Lung (tissue), 16 donors: ENCODE results near the gene ZNF771. TPM values are rescaled to one million over a fixed set of nuclear protein-coding genes. Genes with fewer than 3 reads are reported as not detected.

Experiments
- ATAC-seq: fragments of 200-7000 bp; cut with Tn5 transposase; one replicate; pipeline ENCODE4 v1.9.1; 2020; ENCODE audit warnings: moderate number of reproducible peaks; ENCODE audit not compliant: insufficient read depth, low FRiP score
- DNase-seq, 3 donors: peaks; one replicate each; pipeline ENCODE4 v3.0.0-alpha.2; 2013 to 2017
- H3K27ac ChIP-seq, 2 donors: one replicate each; pipeline ENCODE4 v1.5.1; 2013; ENCODE audit warnings: mild to moderate bottlenecking in 2 of 2, moderate library complexity in 2 of 2, control low read depth in 1 of 2, inconsistent platforms in 1 of 2, low read depth in 1 of 2, low read length in 1 of 2
- H3K27me3 ChIP-seq, 3 donors: one replicate each; pipeline ENCODE4 v1.5.1; 2013; ENCODE audit warnings: low read length in 2 of 3; ENCODE audit not compliant: control insufficient read depth in 3 of 3, insufficient read depth in 3 of 3
- H3K36me3 ChIP-seq, 4 donors: one replicate each; pipeline ENCODE4 v1.5.1; 2013; ENCODE audit warnings: low read length in 4 of 4, mild to moderate bottlenecking in 1 of 4, moderate library complexity in 1 of 4; ENCODE audit not compliant: control insufficient read depth in 4 of 4, insufficient read depth in 4 of 4
- H3K4me1 ChIP-seq, 5 donors: one replicate each; pipeline ENCODE4 v1.5.1; 2013; ENCODE audit warnings: low read length in 5 of 5, mild to moderate bottlenecking in 2 of 5, moderate library complexity in 1 of 5; ENCODE audit not compliant: control insufficient read depth in 5 of 5, insufficient read depth in 5 of 5
- H3K4me3 ChIP-seq: one replicate; pipeline ENCODE4 v1.5.1; 2013; ENCODE audit warnings: mild to moderate bottlenecking, control low read depth, moderate library complexity
- H3K9ac ChIP-seq, 2 donors: one replicate each; pipeline ENCODE4 v1.5.1; 2013; ENCODE audit warnings: low read length in 2 of 2, control low read depth in 1 of 2; ENCODE audit not compliant: insufficient read depth in 1 of 2
- H3K9me3 ChIP-seq, 4 donors: one replicate each; pipeline ENCODE4 v1.5.1; 2013; ENCODE audit warnings: low read length in 3 of 4, mild to moderate bottlenecking in 1 of 4, moderate library complexity in 1 of 4; ENCODE audit not compliant: control insufficient read depth in 4 of 4, insufficient read depth in 3 of 4
- CTCF ChIP-seq: IDR thresholded peaks from 2 replicates; pipeline ENCODE4 v1.5.1; 2012; ENCODE audit warnings: mild to moderate bottlenecking; ENCODE audit errors: control extremely low read depth, extremely low read depth
- WGBS, 2 donors: extraction: QIAGEN DNeasy Blood & Tissue Kit; methylation state at CpG; one replicate each; pipeline ENCODE4 v1.1.7; 2013; 5-methylcytosine and 5-hydroxymethylcytosine counted together
- long read RNA-seq, 5 donors: transcript quantifications; one replicate each; lab custom pipeline, GENCODE V29; 2026
- polyA plus RNA-seq, 2 donors: library from polyadenylated mRNA; stranded (reverse); fragments of 200-250 nt; gene quantifications; one replicate each; pipeline ENCODE4 v1.2.1, GENCODE V29; 2013
- total RNA-seq, 2 donors: library from RNA; depleted of rRNA in 1 of 2; stranded (reverse); fragments of >200 nt in 1 of 2; gene quantifications; one replicate each; pipeline ENCODE4 v1.2.1, GENCODE V29; 2014 to 2021
- donor health status: control.
- donor health status: control.
- donor health status: Bipolar disorder and iron deficiency.
- donor health status: healthy.
- donor health status: DM: yes; HTN: yes; CAD: no.

ZNF771 gene
- 1 to 10 TPM; 3.0 to 7.2 TPM for total RNA-seq
- polyA plus RNA-seq = 1 to 10 TPM; 3.3 to 5.4 TPM
- long read RNA-seq, donor 1, transcript ZNF771-201 (3 exons, 2,371 nt) = major isoform, 8 of 8 reads
- long read RNA-seq, donor 1, partial matches to known transcripts = 0 of 8 reads
- long read RNA-seq, donor 1, other reads (novel, unspliced or antisense) = 0 of 8 reads
- long read RNA-seq, donor 2, partial matches to known transcripts = 0 of 1 reads
- long read RNA-seq, donor 2, other reads (novel, unspliced or antisense) = 0 of 1 reads
- long read RNA-seq, donor 3, partial matches to known transcripts = 5 of 35 reads
- long read RNA-seq, donor 3, other reads (novel, unspliced or antisense) = 29 of 35 reads
- long read RNA-seq, donor 4, transcript ZNF771-201 (3 exons, 2,371 nt) = major isoform, 6 of 6 reads
- long read RNA-seq, donor 4, partial matches to known transcripts = 0 of 6 reads
- long read RNA-seq, donor 4, other reads (novel, unspliced or antisense) = 0 of 6 reads
- long read RNA-seq, donor 5, transcript ZNF771-201 (3 exons, 2,371 nt) = major isoform, 11 of 100 reads
- long read RNA-seq, donor 5, partial matches to known transcripts = 11 of 100 reads
- long read RNA-seq, donor 5, other reads (novel, unspliced or antisense) = 77 of 100 reads

- Histone ChIP-seq H3K27ac (peak within 1 kb of the TSS; percentile 75 to 85), H3K9ac (peak within 1 kb of the TSS in 1 of 2 donors; percentile 87), H3K9me3 (no peaks in the 10 kb centered on the region), H3K36me3 (peaks cover 3 to 7% (median 6%) of the 10 kb centered on the region in 4 donors), H3K4me3 (peak within 1 kb of the TSS; percentile 66), H3K4me1 (peaks cover 0 to 21% (median 5%) of the 10 kb centered on the region in 5 donors), H3K27me3 (no peaks in the 10 kb centered on the region)
- peak; percentile 92 to 94 (median 93) for DNase-seq
- TF ChIP-seq CTCF = no peak
- 1% methylated on average over 41 to 65 of the region's 65 CpGs for WGBS, 2 donors
- ATAC-seq = peak; percentile 98
Observed at GRCh38 chr16:30407102-30407803, at the start of gene ZNF771. ZNF771 (plus strand) TSS chr16:30407606; CDS start chr16:30408054, 448 bp downstream.

GRCh38 chr16:30357715-30358576 lies 49.5 kb upstream of the ZNF771 start:
- peaks cover 0 to 37% (median 13%) of the 10 kb centered on the region in 4 donors for H3K36me3 ChIP-seq
- H3K9ac ChIP-seq = no peak overlapping the region

GRCh38 chr16:30358577-30358936 lies 48.8 kb upstream of the ZNF771 start:
- no peak for ATAC-seq
- Histone ChIP-seq H3K9ac (no peak overlapping the region), H3K4me1 (peaks cover 0 to 24% (median 8%) of the 10 kb centered on the region in 5 donors), H3K27ac (no peak overlapping the region), H3K27me3 (no peaks in the 10 kb centered on the region), H3K4me3 (no peak overlapping the region), H3K9me3 (no peaks in the 10 kb centered on the region), H3K36me3 (peaks cover 0 to 34% (median 9%) of the 10 kb centered on the region in 4 donors)
- no peak for TF ChIP-seq CTCF
- no peak for DNase-seq
- WGBS, 2 donors = 93 to 94% methylated on average over 9 of the region's 9 CpGs

More at GRCh38 chr16:30357715-30358576, 49.5 kb upstream of the ZNF771 start:
- peaks cover 0 to 24% (median 8%) of the 10 kb centered on the region in 5 donors for H3K4me1 ChIP-seq
- no peak for DNase-seq
- no peak overlapping the region for H3K27ac ChIP-seq
- WGBS, 2 donors = 91 to 92% methylated on average over 31 to 37 of the region's 37 CpGs
- no peak overlapping the region for H3K4me3 ChIP-seq
- no peak for TF ChIP-seq CTCF
- no peaks in the 10 kb centered on the region for H3K9me3 ChIP-seq
- H3K27me3 ChIP-seq = no peaks in the 10 kb centered on the region
- ATAC-seq = no peak
